Activated CD4-positive, alpha-beta T cell treated with anti-CD3 and anti-CD28 coated beads, Interleukin-2, amount 10 ng/mL, durations not matched to agents 7 days and 5 days (primary cell): ENCODE results near the gene KCNC4. TPM values are rescaled to one million over a fixed set of nuclear protein-coding genes. Genes with fewer than 3 reads are reported as not detected.

Experiments used
- CTCF ChIA-PET: fragments of 350-600 bp; sonication (Branson Sonifier 250); formaldehyde crosslinking; loops from one replicate; lab custom pipeline; 2021; ENCODE audit warnings: antibody characterized with exemption; lab: Charles Lee
- POLR2A ChIA-PET: fragments of 350-600 bp; sonication (Branson Sonifier 250); formaldehyde crosslinking; loops from one replicate; lab custom pipeline; 2021; ENCODE audit warnings: antibody characterized with exemption; lab: Charles Lee
- DNase-seq: peaks from one replicate; pipeline ENCODE4 v3.0.0-alpha.2; 2020
- H3K27ac Mint-ChIP-seq: one replicate; pipeline ENCODE4 v1.8.0; 2021; ENCODE audit warnings: mild to moderate bottlenecking, moderate library complexity, mixed read lengths
- H3K27me3 Mint-ChIP-seq: one replicate; pipeline ENCODE4 v1.8.0; 2021; ENCODE audit warnings: mixed read lengths
- H3K36me3 Mint-ChIP-seq: one replicate; pipeline ENCODE4 v1.8.0; 2021; ENCODE audit warnings: low read depth, mixed read lengths
- H3K4me1 Mint-ChIP-seq: one replicate; pipeline ENCODE4 v1.8.0; 2021; ENCODE audit warnings: mixed read lengths
- H3K4me3 Mint-ChIP-seq: one replicate; pipeline ENCODE4 v1.8.0; 2021; ENCODE audit warnings: mild to moderate bottlenecking, moderate library complexity, mixed read lengths
- H3K9me3 Mint-ChIP-seq: one replicate; pipeline ENCODE4 v1.8.0; 2021; ENCODE audit warnings: mixed read lengths
- total RNA-seq, 2 experiments: library from RNA; stranded (reverse); gene quantifications; one replicate each; pipeline ENCODE4 v1.2.3, GENCODE V29; 2021

KCNC4 gene
- total RNA-seq, 2 experiments from 2014 or later, result 7.1 to 8.2 TPM

GRCh38 chr1:110218137-110218536, 8.0 kb downstream of the KCNC4 start:
- ChIA-PET CTCF (interaction anchor here (1.3 kb wide), 1 partner anchor 21 kb away, joined by 3 read pairs; no protein-coding TSS in a partner anchor), POLR2A (no interaction called here)
- no peak overlapping the region for H3K27ac Mint-ChIP-seq
- H3K4me3 Mint-ChIP-seq, result no peak overlapping the region
- H3K9me3 Mint-ChIP-seq, result no peaks in the 10 kb centered on the region
- H3K27me3 Mint-ChIP-seq, result peaks cover 2% of the 10 kb centered on the region
- DNase-seq, result no peak
- peaks cover 15% of the 10 kb centered on the region for H3K4me1 Mint-ChIP-seq
- H3K36me3 Mint-ChIP-seq, result no peaks in the 10 kb centered on the region

GRCh38 chr1:110218739-110219138, 8.6 kb downstream of the KCNC4 start:
- Mint-ChIP-seq H3K27me3 (no peaks in the 10 kb centered on the region), H3K9me3 (no peaks in the 10 kb centered on the region), H3K36me3 (no peaks in the 10 kb centered on the region), H3K4me3 (no peak overlapping the region), H3K4me1 (peaks cover 9% of the 10 kb centered on the region), H3K27ac (no peak overlapping the region)
- DNase-seq, result no peak
- CTCF ChIA-PET, result interaction anchor here (0.7 to 1.6 kb wide), 4 partner anchors 14 to 94 kb away, joined by 3 to 4 read pairs (median 3); no protein-coding TSS in a partner anchor
- POLR2A ChIA-PET, result no interaction called here

GRCh38 chr1:110220324-110220723, 10.2 kb downstream of the KCNC4 start:
- no peak overlapping the region for H3K27ac Mint-ChIP-seq
- no peaks in the 10 kb centered on the region for H3K9me3 Mint-ChIP-seq

GRCh38 chr1:110221119-110221518, 11.0 kb downstream of the KCNC4 start:
- Mint-ChIP-seq H3K27me3 (no peaks in the 10 kb centered on the region), H3K4me3 (no peak overlapping the region), H3K4me1 (peaks cover 6% of the 10 kb centered on the region), H3K9me3 (no peaks in the 10 kb centered on the region), H3K27ac (no peak overlapping the region), H3K36me3 (no peaks in the 10 kb centered on the region)
- POLR2A ChIA-PET, result no interaction called here
- no peak for DNase-seq
- CTCF ChIA-PET, result no interaction called here

More at GRCh38 chr1:110220324-110220723, 10.2 kb downstream of the KCNC4 start:
- POLR2A ChIA-PET, result no interaction called here
- CTCF ChIA-PET, result interaction anchor here (1.0 to 1.6 kb wide), 2 partner anchors 13 to 92 kb away, joined by 3 to 4 read pairs; no protein-coding TSS in a partner anchor
- DNase-seq, result no peak
- H3K4me3 Mint-ChIP-seq, result no peak overlapping the region
- H3K36me3 Mint-ChIP-seq, result no peaks in the 10 kb centered on the region
- no peaks in the 10 kb centered on the region for H3K27me3 Mint-ChIP-seq
- H3K4me1 Mint-ChIP-seq, result peaks cover 6% of the 10 kb centered on the region

GRCh38 chr1:110223127-110223526, 13.0 kb downstream of the KCNC4 start:
- DNase-seq, result no peak
- Mint-ChIP-seq H3K36me3 (no peaks in the 10 kb centered on the region), H3K27ac (no peak overlapping the region), H3K4me1 (no peaks in the 10 kb centered on the region), H3K4me3 (no peak overlapping the region), H3K27me3 (no peaks in the 10 kb centered on the region), H3K9me3 (no peaks in the 10 kb centered on the region)
- POLR2A ChIA-PET, result no interaction called here
- CTCF ChIA-PET, result interaction anchor here (0.6 to 3.0 kb wide), 3 partner anchors 11 to 116 kb away, joined by 3 to 19 read pairs (median 3); partner anchors contain the start of gene KCNC4

- POLR2A ChIA-PET, result no interaction called here
- CTCF ChIA-PET, result interaction anchor here (3.0 kb wide), 1 partner anchor 15 kb away, joined by 19 read pairs; the partner anchor contains the start of gene KCNC4
- H3K4me3 Mint-ChIP-seq, result no peak overlapping the region
- H3K9me3 Mint-ChIP-seq, result no peaks in the 10 kb centered on the region
- H3K36me3 Mint-ChIP-seq, result no peaks in the 10 kb centered on the region
- H3K27ac Mint-ChIP-seq, result no peak overlapping the region
- no peaks in the 10 kb centered on the region for H3K4me1 Mint-ChIP-seq
- no peaks in the 10 kb centered on the region for H3K27me3 Mint-ChIP-seq
- no peak for DNase-seq
Observed at GRCh38 chr1:110223581-110223980, 13.5 kb downstream of the KCNC4 start.

- no peak overlapping the region for H3K27ac Mint-ChIP-seq
- H3K9me3 Mint-ChIP-seq, result no peaks in the 10 kb centered on the region
- no peaks in the 10 kb centered on the region for H3K36me3 Mint-ChIP-seq
- H3K27me3 Mint-ChIP-seq, result no peaks in the 10 kb centered on the region
- H3K4me3 Mint-ChIP-seq, result no peak overlapping the region
- H3K4me1 Mint-ChIP-seq, result no peaks in the 10 kb centered on the region
- ChIA-PET CTCF (interaction anchor here (1.2 to 3.0 kb wide), 2 partner anchors 15 to 18 kb away, joined by 3 to 19 read pairs; partner anchors contain the start of gene KCNC4), POLR2A (no interaction called here)
- no peak for DNase-seq
Observed at GRCh38 chr1:110224240-110224995, 14.3 kb downstream of the KCNC4 start.

GRCh38 chr1:110225212-110225611, 15.1 kb downstream of the KCNC4 start:
- DNase-seq, result no peak
- H3K9me3 Mint-ChIP-seq, result no peaks in the 10 kb centered on the region
- H3K36me3 Mint-ChIP-seq, result no peaks in the 10 kb centered on the region
- no peaks in the 10 kb centered on the region for H3K27me3 Mint-ChIP-seq
- no peak overlapping the region for H3K4me3 Mint-ChIP-seq
- CTCF ChIA-PET, result interaction anchor here (1.2 to 3.0 kb wide), 2 partner anchors 16 to 17 kb away, joined by 3 to 19 read pairs; partner anchors contain the start of gene KCNC4
- H3K27ac Mint-ChIP-seq, result no peak overlapping the region
- no peaks in the 10 kb centered on the region for H3K4me1 Mint-ChIP-seq
- POLR2A ChIA-PET, result no interaction called here

- no peak for DNase-seq
- Mint-ChIP-seq H3K9me3 (no peaks in the 10 kb centered on the region), H3K27me3 (no peaks in the 10 kb centered on the region), H3K4me1 (no peaks in the 10 kb centered on the region), H3K4me3 (no peak overlapping the region), H3K27ac (no peak overlapping the region), H3K36me3 (no peaks in the 10 kb centered on the region)
- ChIA-PET CTCF (interaction anchor here (3.0 kb wide), 1 partner anchor 17 kb away, joined by 19 read pairs; the partner anchor contains the start of gene KCNC4), POLR2A (no interaction called here)
Observed at GRCh38 chr1:110225756-110226404, 15.8 kb downstream of the KCNC4 start.

- ChIA-PET POLR2A (no interaction called here), CTCF (interaction anchor here (0.8 to 0.9 kb wide), 2 partner anchors 9 to 12 kb away, joined by 3 read pairs; no protein-coding TSS in a partner anchor)
- no peak overlapping the region for H3K4me3 Mint-ChIP-seq
- no peaks in the 10 kb centered on the region for H3K4me1 Mint-ChIP-seq
- H3K36me3 Mint-ChIP-seq, result no peaks in the 10 kb centered on the region
- H3K27me3 Mint-ChIP-seq, result no peaks in the 10 kb centered on the region
- no peak for DNase-seq
- H3K9me3 Mint-ChIP-seq, result no peaks in the 10 kb centered on the region
- no peak overlapping the region for H3K27ac Mint-ChIP-seq
Observed at GRCh38 chr1:110227774-110228173, 17.7 kb downstream of the KCNC4 start.

GRCh38 chr1:110228381-110228780, 18.3 kb downstream of the KCNC4 start:
- H3K9me3 Mint-ChIP-seq, result no peaks in the 10 kb centered on the region
- no peaks in the 10 kb centered on the region for H3K4me1 Mint-ChIP-seq
- POLR2A ChIA-PET, result no interaction called here
- DNase-seq, result no peak
- H3K27ac Mint-ChIP-seq, result no peak overlapping the region
- no peaks in the 10 kb centered on the region for H3K27me3 Mint-ChIP-seq
- H3K4me3 Mint-ChIP-seq, result no peak overlapping the region
- CTCF ChIA-PET, result interaction anchor here (0.6 to 0.9 kb wide), 4 partner anchors 8 to 1398 kb away, joined by 3 to 4 read pairs (median 3); no protein-coding TSS in a partner anchor
- no peaks in the 10 kb centered on the region for H3K36me3 Mint-ChIP-seq

- no peaks in the 10 kb centered on the region for H3K36me3 Mint-ChIP-seq
- no peak for DNase-seq
- H3K4me1 Mint-ChIP-seq, result no peaks in the 10 kb centered on the region
- no peaks in the 10 kb centered on the region for H3K27me3 Mint-ChIP-seq
- CTCF ChIA-PET, result interaction anchor here (0.9 kb wide), 1 partner anchor 13 kb away, joined by 3 read pairs; no protein-coding TSS in a partner anchor
- no peak overlapping the region for H3K27ac Mint-ChIP-seq
- H3K4me3 Mint-ChIP-seq, result no peak overlapping the region
- H3K9me3 Mint-ChIP-seq, result no peaks in the 10 kb centered on the region
- POLR2A ChIA-PET, result no interaction called here
Observed at GRCh38 chr1:110228869-110229268, 18.8 kb downstream of the KCNC4 start.
